Measurements from ENCODE around the gene STON1. TPM values are rescaled to one million over a fixed set of nuclear protein-coding genes. Genes with fewer than 3 reads are reported as not detected.
"Not testable (repeated sequence)": the region's sequence is repeated elsewhere in the genome, so short reads cannot be mapped to it uniquely, and the experiment has no call there.

STON1 gene
- total RNA-seq, 2 donors from 2014 or later = 15.0 to 19.5 TPM

DNA sequence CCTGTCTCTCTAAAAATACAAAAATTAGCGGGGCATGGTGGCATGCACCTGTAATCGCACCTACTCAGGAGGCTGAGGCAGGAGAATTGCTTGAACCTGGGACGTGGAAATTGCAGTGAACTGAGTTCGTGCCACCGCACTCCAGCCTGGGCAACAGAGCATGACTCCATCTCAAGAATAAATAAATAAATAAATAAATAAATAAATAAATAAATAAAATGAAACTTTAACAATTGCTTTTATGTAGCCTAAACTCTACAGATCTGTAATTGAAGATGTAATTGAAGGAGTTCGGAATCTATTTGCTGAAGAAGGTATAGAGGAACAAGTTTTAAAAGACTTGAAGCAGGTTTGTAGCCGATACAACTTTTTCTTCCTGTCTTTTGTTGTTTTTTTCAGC lies 90.7 kb downstream of the STON1 start:
- 90 to 93% methylated on average over 4 to 7 of the region's 7 CpGs for WGBS, 2 experiments (ENCODE audit: insufficient coverage in 1 of 2, insufficient read length in 1 of 2)
- no peaks in the 10 kb centered on the region for H3K4me1 ChIP-seq (ENCODE audit: control insufficient read depth, insufficient read depth, low read length)
- Mint-ChIP-seq H3K9me3 (peaks cover 2% of the 10 kb centered on the region), H3K27me3 (ENCODE audit: insufficient read depth) (no peaks in the 10 kb centered on the region), H3K36me3 (ENCODE audit: low read depth) (no peaks in the 10 kb centered on the region), H3K27ac (no peak overlapping the region), H3K4me3 (no peak overlapping the region), H3K4me1 (no peaks in the 10 kb centered on the region)
- H3K27ac ChIP-seq (ENCODE audit: low read depth, low read length) = no peak overlapping the region
- no peak overlapping the region for H3K9ac ChIP-seq (ENCODE audit: extremely low read depth, low read length, poor library complexity, severe bottlenecking)
- no peaks in the 10 kb centered on the region for H3K27me3 ChIP-seq (ENCODE audit: control insufficient read depth, insufficient read depth, low read length, poor library complexity, severe bottlenecking)
- TF ChIP-seq, protein P1, sequence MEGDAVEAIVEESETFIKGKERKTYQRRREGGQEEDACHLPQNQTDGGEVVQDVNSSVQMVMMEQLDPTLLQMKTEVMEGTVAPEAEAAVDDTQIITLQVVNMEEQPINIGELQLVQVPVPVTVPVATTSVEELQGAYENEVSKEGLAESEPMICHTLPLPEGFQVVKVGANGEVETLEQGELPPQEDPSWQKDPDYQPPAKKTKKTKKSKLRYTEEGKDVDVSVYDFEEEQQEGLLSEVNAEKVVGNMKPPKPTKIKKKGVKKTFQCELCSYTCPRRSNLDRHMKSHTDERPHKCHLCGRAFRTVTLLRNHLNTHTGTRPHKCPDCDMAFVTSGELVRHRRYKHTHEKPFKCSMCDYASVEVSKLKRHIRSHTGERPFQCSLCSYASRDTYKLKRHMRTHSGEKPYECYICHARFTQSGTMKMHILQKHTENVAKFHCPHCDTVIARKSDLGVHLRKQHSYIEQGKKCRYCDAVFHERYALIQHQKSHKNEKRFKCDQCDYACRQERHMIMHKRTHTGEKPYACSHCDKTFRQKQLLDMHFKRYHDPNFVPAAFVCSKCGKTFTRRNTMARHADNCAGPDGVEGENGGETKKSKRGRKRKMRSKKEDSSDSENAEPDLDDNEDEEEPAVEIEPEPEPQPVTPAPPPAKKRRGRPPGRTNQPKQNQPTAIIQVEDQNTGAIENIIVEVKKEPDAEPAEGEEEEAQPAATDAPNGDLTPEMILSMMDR (conservative IDR thresholded peaks at IDR 0.05) = no peak
- DNase-seq = no peak
- peaks cover 4% of the 10 kb centered on the region for H3K9me3 ChIP-seq (ENCODE audit: control insufficient read depth, low read length)
- H3K4me3 ChIP-seq (ENCODE audit: low read length) = no peak overlapping the region
- no peaks in the 10 kb centered on the region for H3K36me3 ChIP-seq (ENCODE audit: control insufficient read depth, insufficient read depth, low read length)

DNA sequence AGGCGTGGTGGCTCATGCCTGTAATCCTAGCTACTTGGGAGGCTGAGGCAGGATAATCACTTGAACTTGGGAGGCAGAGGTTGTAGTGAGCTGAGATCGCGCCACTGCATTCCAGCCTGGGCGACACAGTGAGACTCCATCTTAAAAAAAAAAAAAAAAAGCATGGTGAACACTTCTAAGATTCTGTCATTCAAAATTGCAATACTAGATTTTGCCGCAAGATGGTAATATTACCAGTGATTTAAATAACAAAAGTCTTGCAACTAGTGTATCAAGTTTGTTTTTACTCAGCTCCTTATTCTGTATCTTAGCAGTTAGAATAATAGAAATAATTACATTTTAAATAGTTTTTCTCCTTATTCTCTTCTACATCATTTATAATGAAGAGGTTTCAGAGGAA lies 92.7 kb downstream of the STON1 start:
- not testable (repeated sequence) for H3K36me3 ChIP-seq (ENCODE audit: control insufficient read depth, insufficient read depth, low read length); H3K4me3 ChIP-seq (ENCODE audit: low read length); H3K4me1 ChIP-seq (ENCODE audit: control insufficient read depth, insufficient read depth, low read length); H3K27me3 ChIP-seq (ENCODE audit: control insufficient read depth, insufficient read depth, low read length, poor library complexity, severe bottlenecking); H3K27ac ChIP-seq (ENCODE audit: low read depth, low read length); H3K9ac ChIP-seq (ENCODE audit: extremely low read depth, low read length, poor library complexity, severe bottlenecking); H3K27me3 Mint-ChIP-seq (ENCODE audit: insufficient read depth); H3K9me3 ChIP-seq (ENCODE audit: control insufficient read depth, low read length); H3K4me3 Mint-ChIP-seq; H3K27ac Mint-ChIP-seq; H3K36me3 Mint-ChIP-seq (ENCODE audit: low read depth); H3K4me1 Mint-ChIP-seq; H3K9me3 Mint-ChIP-seq; DNase-seq
- 95 to 100% methylated on average over 2 to 4 of the region's 5 CpGs for WGBS, 2 experiments (ENCODE audit: insufficient coverage in 1 of 2, insufficient read length in 1 of 2)

DNA sequence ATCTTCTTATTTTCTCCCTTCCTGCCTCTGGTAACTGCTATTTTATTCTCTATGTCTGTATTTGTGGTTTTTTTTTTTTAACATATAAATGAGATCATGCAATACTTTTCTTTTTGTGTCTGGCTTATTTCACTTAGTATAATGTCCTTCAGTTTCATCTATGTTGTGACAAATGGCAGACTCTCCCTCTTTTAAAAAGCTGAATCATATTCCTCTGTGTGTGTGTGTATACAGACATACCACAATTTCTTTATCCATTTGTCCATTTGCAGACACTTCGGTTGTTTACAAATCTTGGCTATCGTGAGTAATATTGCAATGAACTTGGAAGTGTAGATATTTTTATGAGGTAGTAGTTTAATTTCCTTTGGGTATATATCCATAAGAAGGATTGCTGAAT lies 94.7 kb downstream of the STON1 start:
- Mint-ChIP-seq H3K9me3 (peaks cover 2% of the 10 kb centered on the region), H3K27ac (no peak overlapping the region), H3K4me1 (no peaks in the 10 kb centered on the region), H3K4me3 (no peak overlapping the region), H3K36me3 (ENCODE audit: low read depth) (no peaks in the 10 kb centered on the region), H3K27me3 (ENCODE audit: insufficient read depth) (no peaks in the 10 kb centered on the region)
- 100% methylated on average over 2 of the region's 2 CpGs; no CpG with 5 or more reads in 1 of the 2 experiments for WGBS, 2 experiments (ENCODE audit: insufficient coverage in 1 of 2, insufficient read length in 1 of 2)
- DNase-seq = no peak
- Histone ChIP-seq H3K4me1 (ENCODE audit: control insufficient read depth, insufficient read depth, low read length) (no peaks in the 10 kb centered on the region), H3K27ac (ENCODE audit: low read depth, low read length) (no peak overlapping the region), H3K9ac (ENCODE audit: extremely low read depth, low read length, poor library complexity, severe bottlenecking) (no peak overlapping the region), H3K4me3 (ENCODE audit: low read length) (no peak overlapping the region), H3K27me3 (ENCODE audit: control insufficient read depth, insufficient read depth, low read length, poor library complexity, severe bottlenecking) (no peaks in the 10 kb centered on the region), H3K36me3 (ENCODE audit: control insufficient read depth, insufficient read depth, low read length) (no peaks in the 10 kb centered on the region), H3K9me3 (ENCODE audit: control insufficient read depth, low read length) (peaks cover 5% of the 10 kb centered on the region)
- TF ChIP-seq, protein P1 (conservative IDR thresholded peaks at IDR 0.05) = no peak

DNA sequence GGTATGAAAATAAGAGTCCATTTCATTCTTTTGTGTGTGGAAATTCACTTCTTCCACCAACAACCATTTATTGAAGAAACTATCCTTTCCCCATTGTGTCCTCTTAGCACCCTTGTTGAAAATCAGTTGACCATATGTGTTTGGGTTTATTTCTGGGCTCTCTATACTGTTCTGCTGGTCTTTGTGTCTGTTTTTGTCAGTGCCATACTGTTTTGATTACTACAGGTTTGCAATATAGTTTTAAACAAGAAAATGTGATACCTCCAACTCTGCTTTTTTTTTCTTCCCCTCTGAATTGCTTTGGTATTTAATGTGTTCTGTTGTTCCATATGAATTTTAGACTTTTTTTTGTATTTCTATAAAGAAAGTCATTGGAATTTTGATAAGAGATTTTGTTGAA lies 96.1 kb downstream of the STON1 start:
- peaks cover 5% of the 10 kb centered on the region for H3K9me3 ChIP-seq (ENCODE audit: control insufficient read depth, low read length)
- H3K36me3 Mint-ChIP-seq (ENCODE audit: low read depth) = no peaks in the 10 kb centered on the region
- no peaks in the 10 kb centered on the region for H3K4me1 Mint-ChIP-seq
- H3K27ac Mint-ChIP-seq = no peak overlapping the region
- H3K27me3 ChIP-seq (ENCODE audit: control insufficient read depth, insufficient read depth, low read length, poor library complexity, severe bottlenecking) = no peaks in the 10 kb centered on the region
- no peak for DNase-seq
- no peaks in the 10 kb centered on the region for H3K27me3 Mint-ChIP-seq (ENCODE audit: insufficient read depth)
- H3K4me3 Mint-ChIP-seq = no peak overlapping the region
- no peaks in the 10 kb centered on the region for H3K4me1 ChIP-seq (ENCODE audit: control insufficient read depth, insufficient read depth, low read length)
- no peak overlapping the region for H3K27ac ChIP-seq (ENCODE audit: low read depth, low read length)
- H3K9ac ChIP-seq (ENCODE audit: extremely low read depth, low read length, poor library complexity, severe bottlenecking) = no peak overlapping the region
- TF ChIP-seq, protein P1 (conservative IDR thresholded peaks at IDR 0.05) = no peak
- no peak overlapping the region for H3K4me3 ChIP-seq (ENCODE audit: low read length)
- no peaks in the 10 kb centered on the region for H3K36me3 ChIP-seq (ENCODE audit: control insufficient read depth, insufficient read depth, low read length)
- peaks cover 2% of the 10 kb centered on the region for H3K9me3 Mint-ChIP-seq
